ENCODE measurements around the gene PSPC1.
"Not testable (repeated sequence)": the region's sequence is repeated elsewhere in the genome, so short reads cannot be mapped to it uniquely, and the experiment has no call there.

Gene PSPC1

GRCh38 chr13:19782727-19783682 is at the start of gene PSPC1:
TSS of gene PSPC1 (minus strand) at chr13:19782945. CDS start at chr13:19782757, 188 bp downstream.
- Histone ChIP-seq H3K4me2 (ENCODE audit: low read depth, low read length, poor library complexity, severe bottlenecking) (peak within 1 kb of the TSS; percentile 99), H3K27ac (ENCODE audit: low read depth, low read length) (peak within 1 kb of the TSS; percentile 82), H3K79me2 (ENCODE audit: insufficient read depth, low read length) (peaks cover 23% of the 10 kb centered on the region), H3K4me3 (ENCODE audit: insufficient read depth, low read length, poor library complexity, severe bottlenecking) (peak within 1 kb of the TSS; percentile 87), H2AFZ (ENCODE audit: low read depth, low read length, severe bottlenecking) (peak within 1 kb of the TSS; percentile 42), H3K9ac (ENCODE audit: low read length) (peak within 1 kb of the TSS; percentile 95)
- H3F3A ChIP-seq (ENCODE audit: insufficient read depth); H3K36me3 ChIP-seq (ENCODE audit: low read length); H3K27me3 ChIP-seq (ENCODE audit: low read length); H4K20me1 ChIP-seq (ENCODE audit: low read depth, low read length); H3K9me3 ChIP-seq (ENCODE audit: insufficient read depth, low read length); H3K9me2 ChIP-seq (replicated peaks; ENCODE audit: insufficient read depth, low read length): not testable (repeated sequence)

GRCh38 chr13:19822673-19823072 is 39.9 kb upstream of the PSPC1 start:
- H3F3A ChIP-seq (ENCODE audit: insufficient read depth) = no peaks in the 10 kb centered on the region
- peaks cover 8% of the 10 kb centered on the region for H3K36me3 ChIP-seq (ENCODE audit: low read length)
- no peaks in the 10 kb centered on the region for H3K27me3 ChIP-seq (ENCODE audit: low read length)
- H4K20me1 ChIP-seq (ENCODE audit: low read depth, low read length) = no peaks in the 10 kb centered on the region
- no peak overlapping the region for H2AFZ ChIP-seq (ENCODE audit: low read depth, low read length, severe bottlenecking)
- H3K9me3 ChIP-seq (ENCODE audit: insufficient read depth, low read length) = no peaks in the 10 kb centered on the region
- no peak for TF ChIP-seq CTCF (IDR thresholded peaks at IDR 0.05; ENCODE audit: insufficient read depth, low read length, poor library complexity, severe bottlenecking)
- TF ChIP-seq EZH2phosphoT487 (conservative IDR thresholded peaks at IDR 0.05; ENCODE audit: low read length) = no peak
- no peaks in the 10 kb centered on the region; the same call in 1 of the 2 replicates for H3K79me2 ChIP-seq (ENCODE audit: insufficient read depth, low read length)
- no peak overlapping the region for H3K9ac ChIP-seq (ENCODE audit: low read length)
- H3K27ac ChIP-seq (ENCODE audit: low read depth, low read length) = no peak overlapping the region
- H3K9me2 ChIP-seq (replicated peaks; ENCODE audit: insufficient read depth, low read length) = no peaks in the 10 kb centered on the region
- H3K4me2 ChIP-seq (ENCODE audit: low read depth, low read length, poor library complexity, severe bottlenecking) = no peak overlapping the region
- no peak overlapping the region for H3K4me3 ChIP-seq (ENCODE audit: insufficient read depth, low read length, poor library complexity, severe bottlenecking)

GRCh38 chr13:19818223-19818842 is 35.6 kb upstream of the PSPC1 start:
- H3K36me3 ChIP-seq (ENCODE audit: low read length) = no peaks in the 10 kb centered on the region
- H3K27me3 ChIP-seq (ENCODE audit: low read length) = no peaks in the 10 kb centered on the region
- H3K79me2 ChIP-seq (ENCODE audit: insufficient read depth, low read length) = no peaks in the 10 kb centered on the region
- no peak overlapping the region for H3K27ac ChIP-seq (ENCODE audit: low read depth, low read length)
- H2AFZ ChIP-seq (ENCODE audit: low read depth, low read length, severe bottlenecking) = no peak overlapping the region
- no peaks in the 10 kb centered on the region for H3F3A ChIP-seq (ENCODE audit: insufficient read depth)
- no peaks in the 10 kb centered on the region for H3K9me2 ChIP-seq (replicated peaks; ENCODE audit: insufficient read depth, low read length)
- no peak overlapping the region for H3K4me3 ChIP-seq (ENCODE audit: insufficient read depth, low read length, poor library complexity, severe bottlenecking)
- H3K9me3 ChIP-seq (ENCODE audit: insufficient read depth, low read length) = no peaks in the 10 kb centered on the region
- H3K4me2 ChIP-seq (ENCODE audit: low read depth, low read length, poor library complexity, severe bottlenecking) = no peak overlapping the region
- H3K9ac ChIP-seq (ENCODE audit: low read length) = no peak overlapping the region
- TF ChIP-seq EZH2phosphoT487 (conservative IDR thresholded peaks at IDR 0.05; ENCODE audit: low read length) (no peak), CTCF (IDR thresholded peaks at IDR 0.05; ENCODE audit: insufficient read depth, low read length, poor library complexity, severe bottlenecking) (peak; percentile 31)
- no peaks in the 10 kb centered on the region for H4K20me1 ChIP-seq (ENCODE audit: low read depth, low read length)
